Measurements from ENCODE around the gene ZNF410.
"Not testable (repeated sequence)": the region's sequence is repeated elsewhere in the genome, so short reads cannot be mapped to it uniquely, and the experiment has no call there.

Gene ZNF410, protein sequence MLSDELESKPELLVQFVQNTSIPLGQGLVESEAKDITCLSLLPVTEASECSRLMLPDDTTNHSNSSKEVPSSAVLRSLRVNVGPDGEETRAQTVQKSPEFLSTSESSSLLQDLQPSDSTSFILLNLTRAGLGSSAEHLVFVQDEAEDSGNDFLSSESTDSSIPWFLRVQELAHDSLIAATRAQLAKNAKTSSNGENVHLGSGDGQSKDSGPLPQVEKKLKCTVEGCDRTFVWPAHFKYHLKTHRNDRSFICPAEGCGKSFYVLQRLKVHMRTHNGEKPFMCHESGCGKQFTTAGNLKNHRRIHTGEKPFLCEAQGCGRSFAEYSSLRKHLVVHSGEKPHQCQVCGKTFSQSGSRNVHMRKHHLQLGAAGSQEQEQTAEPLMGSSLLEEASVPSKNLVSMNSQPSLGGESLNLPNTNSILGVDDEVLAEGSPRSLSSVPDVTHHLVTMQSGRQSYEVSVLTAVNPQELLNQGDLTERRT

GRCh38 chr14:73886449-73887317 is at the start of gene ZNF410:
Gene ZNF410 (plus strand): TSS chr14:73886859. CDS start chr14:73892176, 5,317 bp downstream.
- DNase-seq = peak; percentile 95

GRCh38 chr14:73838293-73839034 is 48.2 kb upstream of the ZNF410 start:
- not testable (repeated sequence) for DNase-seq

DNA sequence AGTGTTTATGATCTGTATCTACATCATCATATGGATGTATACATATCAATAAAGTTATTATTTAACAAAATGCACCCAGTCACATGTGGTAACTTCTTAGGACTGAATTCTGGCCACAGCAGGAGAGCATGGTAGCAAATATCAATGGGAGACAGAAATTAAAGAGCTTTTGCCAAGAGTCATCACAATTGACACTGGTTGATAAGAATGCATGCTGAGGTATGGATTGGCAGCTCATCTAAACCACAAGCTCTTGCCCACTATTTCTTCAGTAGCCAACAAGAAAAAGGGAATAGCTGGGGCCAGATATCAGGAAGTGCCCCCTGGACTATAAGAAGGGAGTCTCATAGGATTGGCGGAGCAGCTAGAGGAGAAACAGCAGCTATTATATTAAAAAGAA is 44.5 kb upstream of the ZNF410 start:
- no peak for DNase-seq

DNA sequence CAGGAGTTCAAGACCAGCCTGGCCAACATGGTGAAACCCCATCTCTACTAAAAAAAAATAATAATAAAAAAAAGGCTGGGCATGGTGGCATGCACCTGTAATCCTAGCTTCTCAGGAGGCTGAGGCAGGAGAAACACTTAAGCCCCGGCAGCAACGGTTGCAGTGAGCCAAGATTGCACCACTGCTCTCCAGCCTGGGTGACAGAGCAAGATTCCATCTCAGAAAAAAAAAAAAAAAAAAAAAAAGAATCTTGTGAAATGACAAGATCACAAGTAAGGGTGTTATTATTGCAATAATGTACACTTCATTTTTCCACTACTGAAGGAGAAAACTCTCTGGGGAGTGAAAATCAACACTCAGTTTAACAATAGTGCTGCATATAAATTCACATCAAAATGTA is 43.8 kb upstream of the ZNF410 start:
- no peak for DNase-seq

- no peak for DNase-seq
Measured at GRCh38 chr14:73843296-73843695, 43.4 kb upstream of the ZNF410 start.

DNA sequence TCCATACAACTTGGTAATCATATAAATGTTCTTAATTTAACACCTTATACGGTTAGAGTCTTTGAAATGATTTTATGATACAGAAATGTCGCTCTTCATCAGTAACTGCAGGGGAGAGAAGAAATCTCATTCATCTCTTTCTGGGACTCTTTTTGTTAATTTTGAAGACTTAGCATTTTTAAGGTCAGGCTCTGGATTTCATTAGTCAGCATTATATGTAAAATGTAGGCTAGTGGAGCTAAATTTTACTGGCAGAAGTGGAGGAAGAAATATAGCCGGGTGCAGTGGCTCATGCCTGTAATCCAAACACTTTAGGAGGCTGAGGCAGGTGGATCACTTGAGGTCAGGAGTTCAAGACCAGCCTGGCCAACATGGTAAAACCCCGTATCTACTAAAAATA is 39.7 kb upstream of the ZNF410 start:
- no peak for DNase-seq

GRCh38 chr14:73851000-73851399 is 35.7 kb upstream of the ZNF410 start:
- DNase-seq = no peak

- DNase-seq = peak; percentile 93
Measured at GRCh38 chr14:73851567-73852382, 34.9 kb upstream of the ZNF410 start, which contains the start of gene PTGR2. Gene PTGR2 (plus strand): TSS chr14:73851831. CDS start chr14:73858863, 7,032 bp downstream.

GRCh38 chr14:73859145-73859544 is 27.5 kb upstream of the ZNF410 start:
- DNase-seq = no peak

DNA sequence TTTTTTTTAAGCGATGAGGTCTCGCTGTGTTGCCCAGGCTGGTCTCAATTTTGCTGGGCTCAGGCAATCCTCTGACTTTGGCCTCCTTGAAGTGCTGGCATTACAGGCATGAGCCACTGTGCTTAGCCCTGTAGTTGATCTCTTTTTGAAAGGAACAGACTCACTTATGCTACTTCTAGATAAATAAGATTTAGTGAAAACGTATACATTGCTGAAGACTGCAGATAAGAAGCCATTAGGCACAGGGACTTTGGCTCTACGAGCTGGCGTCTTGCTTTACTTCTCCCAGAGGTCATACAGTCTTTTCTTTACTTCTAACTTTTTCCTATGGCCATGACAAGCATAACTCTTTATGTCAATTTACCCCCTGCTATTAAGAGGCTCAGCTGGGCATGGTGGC is 25.6 kb upstream of the ZNF410 start:
- no peak for DNase-seq

DNA sequence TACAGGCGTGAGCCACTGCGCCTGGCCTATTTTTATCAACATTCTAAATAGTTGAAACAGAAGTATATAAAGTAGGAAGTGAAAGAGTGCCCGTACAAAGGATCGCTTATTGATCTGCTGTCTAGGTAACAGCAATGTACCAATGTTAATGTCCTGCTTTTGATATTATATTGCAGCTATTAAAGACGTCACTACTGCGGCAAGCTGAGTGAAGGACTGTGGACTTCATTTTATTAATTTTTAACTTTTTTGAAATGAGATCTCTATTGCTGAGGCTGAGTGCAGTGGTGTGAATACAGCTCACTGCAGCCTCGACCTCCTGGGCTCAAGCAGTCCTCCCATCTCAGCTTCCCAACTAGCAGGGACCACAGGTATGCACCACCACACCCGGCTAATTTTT is 24.2 kb upstream of the ZNF410 start:
- no peak for DNase-seq

- DNase-seq = no peak
Measured at GRCh38 chr14:73863209-73863608, 23.4 kb upstream of the ZNF410 start.

GRCh38 chr14:73865534-73866113 is 21.0 kb upstream of the ZNF410 start:
- no peak for DNase-seq

GRCh38 chr14:73869754-73870153 is 16.9 kb upstream of the ZNF410 start:
- not testable (repeated sequence) for DNase-seq

GRCh38 chr14:73870525-73871235 is 16.0 kb upstream of the ZNF410 start:
- no peak for DNase-seq

DNA sequence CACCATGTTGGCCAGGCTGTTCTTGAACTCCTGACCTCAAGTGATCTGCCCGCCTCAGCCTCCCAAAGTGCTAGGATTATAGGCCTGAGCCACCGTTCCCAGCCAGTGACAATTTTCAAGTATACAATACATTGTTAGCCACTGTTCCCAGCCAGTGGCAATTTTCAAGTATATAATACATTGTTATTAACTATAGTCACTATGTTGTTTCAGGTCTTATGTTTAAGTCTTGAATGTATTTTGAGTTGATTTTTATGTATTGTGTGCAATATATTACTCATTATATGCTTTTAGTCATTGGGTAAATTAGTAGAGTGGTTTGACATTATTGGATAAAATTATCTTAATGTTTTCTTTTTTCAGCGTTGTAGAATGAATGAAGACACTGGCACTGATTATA is 13.0 kb upstream of the ZNF410 start:
- no peak for DNase-seq

DNA sequence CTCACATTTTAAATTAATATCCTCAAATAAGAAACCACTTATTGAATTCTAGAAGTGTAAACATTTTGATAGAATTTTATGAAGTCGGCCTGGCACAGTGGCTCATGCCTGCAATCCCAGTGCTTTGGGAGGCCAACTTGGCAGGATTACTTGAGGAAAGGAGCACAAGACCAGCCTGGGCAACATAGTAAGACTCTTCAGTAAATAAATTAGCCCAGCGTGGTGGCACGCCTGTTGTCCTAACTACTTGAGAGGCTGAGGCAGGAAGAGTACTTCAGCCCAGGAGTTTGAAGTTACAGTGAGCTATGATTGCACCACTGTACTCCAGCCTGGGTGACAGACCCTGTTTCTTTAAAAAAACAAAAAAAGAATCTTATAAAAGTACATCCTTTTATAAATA is 8.9 kb upstream of the ZNF410 start:
- no peak for DNase-seq

DNA sequence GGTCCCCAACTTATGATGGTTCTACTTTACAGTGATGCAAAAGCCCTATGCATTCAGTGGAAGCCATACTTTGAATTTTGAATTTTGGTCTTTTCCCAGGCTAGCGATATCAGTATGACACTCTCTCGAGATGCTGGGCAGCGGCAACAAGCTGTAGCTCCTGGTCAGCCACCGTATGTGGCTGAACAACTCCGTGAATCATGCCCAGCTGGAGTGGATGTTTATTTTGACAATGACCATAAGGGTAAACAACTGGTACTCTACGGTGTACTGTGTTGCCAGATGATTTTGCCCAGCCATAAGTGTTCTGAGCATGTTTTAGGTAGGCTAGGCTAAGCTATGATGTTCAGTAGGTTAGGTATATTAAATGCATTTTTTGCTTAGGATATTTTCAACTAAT is 8.2 kb upstream of the ZNF410 start:
- no peak for DNase-seq

DNA sequence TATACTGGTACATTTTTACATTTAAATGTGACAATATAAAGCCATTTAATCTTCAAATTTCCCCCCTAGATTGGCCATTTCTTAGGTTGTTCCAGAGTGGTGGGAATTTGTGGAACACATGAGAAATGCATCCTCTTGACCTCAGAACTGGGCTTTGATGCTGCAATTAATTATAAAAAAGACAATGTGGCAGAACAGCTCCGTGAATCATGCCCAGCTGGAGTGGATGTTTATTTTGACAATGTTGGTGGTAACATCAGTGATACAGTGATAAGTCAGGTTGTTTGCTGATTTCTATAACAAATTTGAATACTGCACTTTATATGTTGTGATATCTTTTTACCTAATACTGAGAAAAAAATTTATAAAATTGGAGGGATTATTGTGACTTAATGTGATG is 7.6 kb upstream of the ZNF410 start:
- no peak for DNase-seq

- DNase-seq = no peak
Measured at GRCh38 chr14:73884438-73885190, 2.0 kb upstream of the ZNF410 start.

- no peak for DNase-seq
Measured at GRCh38 chr14:73887318-73887616, 608 bp downstream of the ZNF410 start.

Measured in activated CD8-positive, alpha-beta memory T cell treated with anti-CD3 and anti-CD28 coated beads, Interleukin-2, amount 50 U/mL, for 48 hours (primary cell).